GM23338 (cell line): ENCODE measurements around the gene CUL7. TPM values are rescaled to one million over a fixed set of nuclear protein-coding genes. Genes with fewer than 3 reads are reported as not detected.
"Not testable (repeated sequence)": the region's sequence is repeated elsewhere in the genome, so short reads cannot be mapped to it uniquely, and the experiment has no call there.

Experiments used
- ATAC-seq: fragments of 200-7000 bp; cut with Tn5 transposase; 3 replicates; pipeline ENCODE4 v1.9.1; 2020
- DNase-seq: peaks from one replicate; pipeline ENCODE4 v3.0.0-alpha.2; 2015; ENCODE audit warnings: low spot score
- H2AFZ ChIP-seq: fragments of 200-600 bp; sonication (generic); 2 replicates; pipeline ENCODE4 v1.8.0; 2016; ENCODE audit warnings: antibody characterized with exemption, mild to moderate bottlenecking, moderate library complexity
- H3F3A ChIP-seq: fragments of 200-600 bp; sonication (generic); replicated peaks from 2 replicates; pipeline ENCODE4 v1.8.0; 2017; ENCODE audit warnings: antibody characterized with exemption, mixed run types, low read depth
- H3K27ac ChIP-seq: fragments of 200-600 bp; sonication (generic); 2 replicates; pipeline ENCODE4 v1.6.1; 2016; ENCODE audit warnings: low read depth
- H3K27me3 ChIP-seq: fragments of 200-600 bp; sonication (generic); 2 replicates; pipeline ENCODE4 v1.8.0; 2016; ENCODE audit warnings: mild to moderate bottlenecking, mixed run types, moderate library complexity; ENCODE audit not compliant: insufficient read depth
- H3K36me3 ChIP-seq: fragments of 200-600 bp; sonication (generic); 2 replicates; pipeline ENCODE4 v1.8.0; 2016; ENCODE audit warnings: mild to moderate bottlenecking; ENCODE audit not compliant: insufficient read depth
- H3K4me1 ChIP-seq: fragments of 200-600 bp; sonication (generic); 2 replicates; pipeline ENCODE4 v1.8.0; 2016; ENCODE audit warnings: mild to moderate bottlenecking, moderate library complexity; ENCODE audit not compliant: insufficient read depth
- H3K4me2 ChIP-seq: fragments of 200-600 bp; sonication (generic); 2 replicates; pipeline ENCODE4 v1.7.1; 2017; ENCODE audit warnings: mixed run types
- H3K4me3 ChIP-seq: fragments of 200-600 bp; sonication (generic); 2 replicates; pipeline ENCODE4 v1.6.1; 2016; ENCODE audit warnings: mixed run types
- H3K79me2 ChIP-seq: fragments of 200-600 bp; sonication (generic); replicated peaks from 2 replicates; pipeline ENCODE4 v1.8.0; 2017; ENCODE audit warnings: mild to moderate bottlenecking; ENCODE audit not compliant: insufficient read depth
- H3K9me2 ChIP-seq: fragments of 200-600 bp; sonication (generic); 2 replicates; pipeline ENCODE4 v1.8.0; 2017; ENCODE audit not compliant: insufficient read depth
- H4K20me1 ChIP-seq: fragments of 200-600 bp; sonication (generic); replicated peaks from 2 replicates; pipeline ENCODE4 v1.8.0; 2017; ENCODE audit warnings: mild to moderate bottlenecking; ENCODE audit not compliant: insufficient read depth
- H3K27ac Mint-ChIP-seq: 2 replicates; pipeline ENCODE4 v1.8.0; 2020; ENCODE audit warnings: inconsistent platforms, mild to moderate bottlenecking, moderate library complexity, mixed read lengths
- H3K27me3 Mint-ChIP-seq: 3 replicates; pipeline ENCODE4 v1.8.0; 2022; ENCODE audit warnings: low read depth, mild to moderate bottlenecking, moderate library complexity, mixed read lengths, inconsistent platforms; ENCODE audit not compliant: insufficient read depth, poor library complexity
- H3K36me3 Mint-ChIP-seq: 3 replicates; pipeline ENCODE4 v1.8.0; 2021; ENCODE audit warnings: low read depth, mild to moderate bottlenecking, inconsistent platforms, moderate library complexity, mixed read lengths
- H3K4me1 Mint-ChIP-seq: 3 replicates; pipeline ENCODE4 v1.8.0; 2020; ENCODE audit warnings: mild to moderate bottlenecking, inconsistent platforms, mixed read lengths
- H3K4me3 Mint-ChIP-seq: 3 replicates; pipeline ENCODE4 v1.8.0; 2021; ENCODE audit warnings: moderate library complexity, mild to moderate bottlenecking, inconsistent platforms, mixed read lengths
- H3K9me3 Mint-ChIP-seq: 3 replicates; pipeline ENCODE4 v1.8.0; 2020; ENCODE audit warnings: moderate library complexity, mild to moderate bottlenecking, inconsistent platforms, mixed read lengths
- CTCF ChIP-seq, 2 experiments: fragments of 200-600 bp in 1 of 2; sonication (generic) in 1 of 2; conservative IDR thresholded peaks; 2 replicates each; pipeline versions ENCODE4 v1.5.1 to v1.6.1; 2016 to 2017; ENCODE audit warnings: antibody characterized with exemption in 2 of 2, low read depth in 2 of 2, mild to moderate bottlenecking in 2 of 2, moderate library complexity in 1 of 2
- EZH2 ChIP-seq: fragments of 200-600 bp; sonication (generic); IDR thresholded peaks from one replicate; pipeline ENCODE4 v1.8.0; 2017; ENCODE audit warnings: antibody characterized with exemption, mild to moderate bottlenecking, low read depth; ENCODE audit not compliant: unreplicated experiment
- NANOG ChIP-seq: IDR thresholded peaks from 2 replicates; pipeline ENCODE4 v1.6.1; 2016; ENCODE audit warnings: antibody characterized with exemption, borderline replicate concordance
- POLR2AphosphoS5 ChIP-seq: IDR thresholded peaks from 2 replicates; pipeline ENCODE4 v1.6.1; 2016; ENCODE audit warnings: antibody characterized with exemption, low read depth
- STAT1 ChIP-seq: IDR thresholded peaks from one replicate; pipeline ENCODE4 v1.6.1; 2016; ENCODE audit warnings: antibody characterized with exemption; ENCODE audit not compliant: unreplicated experiment
- ZNF462 ChIP-seq: fragments of 250-450 bp; sonication (Bioruptor Pico); IDR thresholded peaks from 2 replicates; pipeline ENCODE4 v1.5.0; 2020; ENCODE audit warnings: mild to moderate bottlenecking, moderate library complexity
- polyA plus RNA-seq: library from polyadenylated mRNA; unstranded; fragments of >200 nt; fragmentation: Nextera tagmentation; extraction: Ambion mirVana; gene quantifications from 2 replicates; pipeline ENCODE4 v1.2.1, GENCODE V29; 2016
- total RNA-seq: library from RNA; depleted of rRNA; stranded (reverse); fragments of >200 nt; shearing (Covaris generic); gene quantifications from 2 replicates; pipeline ENCODE4 v1.2.3, GENCODE V29; 2014

Gene CUL7
- total and polyA plus RNA-seq, 2 experiments from 2014 or later: 3.4 to 13.2 TPM

DNA sequence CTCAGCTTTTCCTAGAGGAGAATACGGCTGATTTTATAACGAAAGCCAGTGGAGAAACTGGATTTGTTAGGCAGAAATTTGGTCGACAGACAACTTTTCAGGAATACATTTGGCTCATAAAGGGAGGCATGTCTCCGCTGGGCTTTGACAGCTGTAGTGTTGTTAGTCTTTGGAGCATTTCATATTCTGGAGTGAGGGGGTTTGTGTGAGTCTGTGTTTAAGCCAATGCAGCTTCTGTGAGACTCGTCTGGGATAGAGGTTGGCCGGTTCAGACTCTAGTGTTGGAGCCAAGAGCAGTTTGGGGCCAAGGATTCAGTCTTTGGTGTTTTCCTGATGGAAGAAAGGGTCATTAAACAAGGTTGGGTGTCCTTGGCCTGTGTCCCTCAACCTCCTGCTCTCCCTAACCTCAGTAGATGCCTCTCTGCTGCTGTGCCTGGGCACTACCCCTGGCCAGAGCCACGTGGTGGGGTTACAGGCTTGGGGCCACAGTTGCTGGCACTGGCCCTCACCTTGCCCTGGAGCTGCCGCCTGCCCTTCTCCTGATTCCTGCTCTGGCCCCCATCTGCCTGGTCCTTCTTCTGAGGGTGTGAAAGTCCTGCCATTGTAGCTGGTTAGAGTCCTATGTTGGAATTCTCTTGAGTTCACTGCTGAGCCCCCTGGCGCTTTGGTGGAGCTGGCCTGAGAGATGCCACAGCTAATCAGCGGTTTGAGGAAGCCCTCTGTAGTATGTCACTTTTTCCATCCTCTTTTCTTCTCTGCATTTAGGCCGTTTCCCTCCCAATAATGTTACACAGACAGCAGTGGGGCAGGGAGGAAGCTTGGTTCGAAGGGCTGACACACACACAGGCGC is 29.4 kb upstream of the CUL7 start:
- H3F3A ChIP-seq: no peaks in the 10 kb centered on the region
- DNase-seq (no peak), ATAC-seq (peak; percentile 41)
- Mint-ChIP-seq H3K36me3 (peaks cover 3% of the 10 kb centered on the region; the same call in 2 of the 3 replicates), H3K27ac (no peak overlapping the region; the same call in 1 of the 2 replicates), H3K4me1 (peaks cover 37% of the 10 kb centered on the region), H3K9me3 (no peaks in the 10 kb centered on the region), H3K27me3 (peaks cover 9% of the 10 kb centered on the region), H3K4me3 (no peak overlapping the region)
- H3K36me3 ChIP-seq: no peaks in the 10 kb centered on the region
- no peak overlapping the region for H2AFZ ChIP-seq
- TF ChIP-seq EZH2: no peak
- H3K79me2 ChIP-seq: peaks cover 100% of the 10 kb centered on the region
- peaks cover 57% of the 10 kb centered on the region for H4K20me1 ChIP-seq
- no peak overlapping the region for H3K4me3 ChIP-seq
- H3K27me3 ChIP-seq: no peaks in the 10 kb centered on the region
- no peaks in the 10 kb centered on the region for H3K9me2 ChIP-seq
- H3K27ac ChIP-seq: no peak overlapping the region
- H3K4me1 ChIP-seq: peaks cover 23% of the 10 kb centered on the region
- no peak overlapping the region for H3K4me2 ChIP-seq

- H3K27me3 Mint-ChIP-seq: peaks cover 13% of the 10 kb centered on the region
Measured at GRCh38 chr6:43081922-43082321, 28.3 kb upstream of the CUL7 start.

DNA sequence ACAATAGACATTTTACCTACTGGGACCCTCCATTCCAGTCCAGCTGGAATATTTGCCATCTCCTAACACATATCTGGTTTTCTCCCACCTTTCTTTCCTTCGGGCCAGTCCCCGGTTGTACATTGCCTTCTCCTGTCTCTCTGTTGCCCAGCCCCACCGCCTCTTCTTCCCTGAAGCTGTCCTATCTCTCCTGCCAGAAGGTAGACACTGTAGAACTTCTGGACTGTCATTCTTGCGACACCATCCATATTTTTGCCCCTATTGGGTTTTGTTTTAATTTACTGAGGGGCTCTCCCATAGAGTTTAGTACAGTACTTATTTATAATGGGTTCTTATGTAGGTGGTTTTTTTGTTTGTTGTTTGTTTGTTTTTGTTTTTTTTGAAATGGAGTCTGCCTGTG is 27.4 kb upstream of the CUL7 start:
- H3K27ac Mint-ChIP-seq: no peak overlapping the region
- H3K4me3 Mint-ChIP-seq: no peak overlapping the region
- no peaks in the 10 kb centered on the region for H3K9me2 ChIP-seq
- no peaks in the 10 kb centered on the region for H3K36me3 ChIP-seq
- peaks cover 13% of the 10 kb centered on the region for H3K27me3 Mint-ChIP-seq
- DNase-seq (no peak), ATAC-seq (no peak)
- peaks cover 97% of the 10 kb centered on the region for H3K79me2 ChIP-seq
- no peak overlapping the region for H2AFZ ChIP-seq
- H3K27ac ChIP-seq: no peak overlapping the region
- no peaks in the 10 kb centered on the region for H3F3A ChIP-seq
- peaks cover 31% of the 10 kb centered on the region for H3K4me1 ChIP-seq
- no peaks in the 10 kb centered on the region; the same call in 2 of the 3 replicates for H3K9me3 Mint-ChIP-seq
- H3K4me1 Mint-ChIP-seq: peaks cover 33% of the 10 kb centered on the region
- H3K4me2 ChIP-seq: no peak overlapping the region
- H4K20me1 ChIP-seq: peaks cover 64% of the 10 kb centered on the region
- H3K36me3 Mint-ChIP-seq: peaks cover 3% of the 10 kb centered on the region; the same call in 2 of the 3 replicates
- H3K4me3 ChIP-seq: no peak overlapping the region
- no peaks in the 10 kb centered on the region for H3K27me3 ChIP-seq
- no peak for TF ChIP-seq STAT1
- no peak for TF ChIP-seq CTCF (conservative IDR thresholded peaks at IDR 0.05; ENCODE audit: low read depth in 2 of 2)
- TF ChIP-seq POLR2AphosphoS5: no peak
- TF ChIP-seq NANOG: no peak
- TF ChIP-seq ZNF462 (CRISPR knock-in tag): no peak

More at GRCh38 chr6:43081922-43082321, 28.3 kb upstream of the CUL7 start:
- H3K36me3 Mint-ChIP-seq, H3K9me3 Mint-ChIP-seq, H3K36me3 ChIP-seq, H3K9me2 ChIP-seq, H3K4me3 ChIP-seq, H2AFZ ChIP-seq, H3K4me2 ChIP-seq, H3K27me3 ChIP-seq, H3K27ac ChIP-seq, DNase-seq, ATAC-seq, H3F3A ChIP-seq, H3K4me3 Mint-ChIP-seq, H3K27ac Mint-ChIP-seq: not testable (repeated sequence)
- Histone ChIP-seq H4K20me1 (peaks cover 64% of the 10 kb centered on the region), H3K4me1 (peaks cover 31% of the 10 kb centered on the region), H3K79me2 (peaks cover 100% of the 10 kb centered on the region)
- peaks cover 40% of the 10 kb centered on the region for H3K4me1 Mint-ChIP-seq
